GM12878 (cell line): ENCODE data around the gene KREMEN2. TPM values are rescaled to one million over a fixed set of nuclear protein-coding genes. Genes with fewer than 3 reads are reported as not detected.

Source experiments
- ATAC-seq: fragments of 200-7000 bp; cut with Tn5 transposase; 3 replicates; pipeline ENCODE4 v1.9.1; 2020; ENCODE audit warnings: mild to moderate bottlenecking, moderate library complexity
- BruUV-seq: library from RNA; stranded (reverse); fragments of 400-500 nt; replicated peaks from 2 replicates; lab custom pipeline; 2021; lab: Mats Ljungman, UMichigan
- CTCF ChIA-PET: fragments of 300-600 bp; sonication (Branson Sonifier 250); formaldehyde crosslinking; extraction: SDS; loops from one replicate; lab custom pipeline; 2021; ENCODE audit warnings: inconsistent platforms; lab: Yijun Ruan, JAX
- POLR2A ChIA-PET: fragments of 350-600 bp; formaldehyde crosslinking; extraction: SDS; loops from one replicate; lab custom pipeline; 2021; ENCODE audit warnings: inconsistent platforms; lab: Charles Lee
- RAD21 ChIA-PET: fragments of 300-600 bp; sonication (Branson Sonifier 250); formaldehyde crosslinking; loops from one replicate; lab custom pipeline; 2023; ENCODE audit warnings: antibody characterized with exemption; ENCODE audit not compliant: unreplicated experiment; lab: Charles Lee
- SMC1A ChIA-PET: fragments of 300-600 bp; sonication (Branson Sonifier 250); formaldehyde crosslinking; loops from one replicate; lab custom pipeline; 2023; ENCODE audit not compliant: unreplicated experiment, uncharacterized antibody; lab: Charles Lee
- DNase-seq: peaks from one replicate; pipeline ENCODE4 v3.0.0-alpha.2; 2011; ENCODE audit warnings: low read depth, low spot score
- FAIRE-seq: peaks from 3 replicates; lab custom pipeline; 2011; peaks lifted over from hg19 to GRCh38; lab: Jason Lieb, UNC
- H2AFZ ChIP-seq: 2 replicates; pipeline ENCODE4 v1.6.0; 2011; ENCODE audit warnings: low read depth, low read length, control low read depth; ENCODE audit not compliant: control insufficient read depth
- H3K27ac ChIP-seq: 2 replicates; pipeline ENCODE4 v1.5.1; 2011; ENCODE audit warnings: control low read depth; ENCODE audit not compliant: control insufficient read depth, insufficient read depth
- H3K27me3 ChIP-seq, 2 experiments: replicated peaks in 1 of 2; 2 replicates each; pipeline versions ENCODE4 v1.6.0 to v1.6.1; 2011; ENCODE audit warnings: low read length in 1 of 2; ENCODE audit not compliant: control insufficient read depth in 2 of 2, insufficient read depth in 2 of 2
- H3K36me3 ChIP-seq, 2 experiments: 2 replicates each; pipeline ENCODE4 v1.5.1; 2011; ENCODE audit warnings: low read length in 1 of 2; ENCODE audit not compliant: control insufficient read depth in 2 of 2, insufficient read depth in 2 of 2
- H3K4me1 ChIP-seq: 2 replicates; pipeline ENCODE4 v1.6.1; 2011; ENCODE audit warnings: mild to moderate bottlenecking, low read length, moderate library complexity, mixed read lengths; ENCODE audit not compliant: control insufficient read depth, insufficient read depth
- H3K4me2 ChIP-seq: 2 replicates; pipeline ENCODE4 v1.6.0; 2011; ENCODE audit warnings: control low read depth; ENCODE audit not compliant: control insufficient read depth, insufficient read depth
- H3K4me3 ChIP-seq: fragments of 200-600 bp; sonication (generic); 2 replicates; pipeline ENCODE4 v1.5.1; 2016
- H3K79me2 ChIP-seq: 2 replicates; pipeline ENCODE4 v1.6.0; 2011; ENCODE audit warnings: low read length; ENCODE audit not compliant: control insufficient read depth, insufficient read depth
- H3K9ac ChIP-seq: 2 replicates; pipeline ENCODE4 v1.8.0; 2011; ENCODE audit warnings: low read length, control low read depth, mixed read lengths; ENCODE audit not compliant: control insufficient read depth, insufficient read depth
- H3K9me3 ChIP-seq: replicated peaks from 3 replicates; pipeline ENCODE4 v1.5.1; 2011; ENCODE audit warnings: mild to moderate bottlenecking, low read length; ENCODE audit not compliant: control insufficient read depth, insufficient read depth
- H4K20me1 ChIP-seq: 2 replicates; pipeline ENCODE4 v1.6.0; 2011; ENCODE audit not compliant: control insufficient read depth, insufficient read depth
- ATF7 ChIP-seq: fragments of 450-650 bp; IDR thresholded peaks from 2 replicates; pipeline ENCODE4 v1.6.1; 2016; ENCODE audit warnings: low read depth, mild to moderate bottlenecking
- BMI1 ChIP-seq: fragments of 450-650 bp; IDR thresholded peaks from 2 replicates; pipeline ENCODE4 v1.6.1; 2016; ENCODE audit warnings: mild to moderate bottlenecking, moderate library complexity, borderline replicate concordance
- HCFC1 ChIP-seq: fragments of 150-350 bp; IDR thresholded peaks from 2 replicates; pipeline ENCODE4 v1.6.1; 2014; ENCODE audit warnings: low read length
- IRF4 ChIP-seq: IDR thresholded peaks from 2 replicates; pipeline ENCODE4 v1.6.1; 2011; ENCODE audit warnings: low read depth, low read length
- KLF5 ChIP-seq: fragments of 450-650 bp; IDR thresholded peaks from 2 replicates; pipeline ENCODE4 v1.6.1; 2014; ENCODE audit warnings: mild to moderate bottlenecking; ENCODE audit not compliant: partially characterized antibody
- POLR2AphosphoS5 ChIP-seq: IDR thresholded peaks from 2 replicates; pipeline ENCODE4 v1.6.1; 2011; ENCODE audit warnings: mild to moderate bottlenecking, low read length, inconsistent platforms
- RBBP5 ChIP-seq: fragments of 200-600 bp; sonication (generic); conservative IDR thresholded peaks from 2 replicates; pipeline ENCODE4 v1.6.1; 2016
- RUNX3 ChIP-seq: IDR thresholded peaks from 2 replicates; pipeline ENCODE4 v1.6.1; 2012; ENCODE audit warnings: low read length, inconsistent platforms
- SMAD5 ChIP-seq: IDR thresholded peaks from 2 replicates; pipeline ENCODE4 v1.6.1; 2016; ENCODE audit warnings: antibody characterized with exemption, low read depth
- SUZ12 ChIP-seq: fragments of 200-600 bp; sonication (generic); IDR thresholded peaks from one replicate; pipeline ENCODE4 v1.6.1; 2018; ENCODE audit warnings: antibody characterized with exemption, mild to moderate bottlenecking; ENCODE audit not compliant: unreplicated experiment
- WGBS: methylation state at CpG from one replicate; pipeline ENCODE4 v1.1.6; 2016; ENCODE audit warnings: low lambda C conversion rate; ENCODE audit not compliant: insufficient replicate concordance, insufficient coverage; ENCODE audit errors: missing lambda C conversion rate; 5-methylcytosine and 5-hydroxymethylcytosine counted together
- in situ Hi-C: fragments of 300-500 bp; cut with MboI; formaldehyde crosslinking; loops from 9 replicates; pipeline ENCODE4 v1.14.3; 2018; ENCODE audit warnings: mixed read lengths
- intact Hi-C: fragments of 100-400 bp; cut with micrococcal nuclease; formaldehyde crosslinking; loops from one replicate; pipeline ENCODE4 v1.14.2; 2022; ENCODE audit not compliant: unreplicated experiment
- polyA plus RNA-seq, 11 experiments: library from polyadenylated mRNA; depleted of rRNA in 4 of 11; unstranded in 6 of 11; stranded (reverse) in 5 of 11; fragments of >200 nt; fragmentation: Nextera tagmentation in 4 of 11; fragmentation: Illumina TruSeq in 1 of 11; extraction: Ambion mirVana in 4 of 11; extraction: Trizol in 1 of 11; gene quantifications; 1 replicate in 1 of 11; 2 replicates in 10 of 11; pipeline versions ENCODE4 v1.2.1 to v1.2.3, GENCODE V29; 2011 to 2016; ENCODE audit warnings: inconsistent platforms in 2 of 11, missing spikeins in 2 of 11, low read depth in 1 of 11
- total RNA-seq, 4 experiments: library from RNA; depleted of rRNA in 3 of 4; stranded (reverse); fragments of >200 nt in 3 of 4; fragmentation: Illumina TruSeq in 1 of 4; extraction: Trizol in 1 of 4; gene quantifications; 2 replicates each; pipeline versions ENCODE4 v1.2.1 to v1.2.3, GENCODE V29; 2013 to 2021
- TF ChIP-seq, protein P1 (sequence below): IDR thresholded peaks from 2 replicates; pipeline ENCODE4 v1.6.1; 2012; ENCODE audit warnings: low read depth, low read length, improper control_type of control experiment
- TF ChIP-seq, protein P2 (sequence below), 3 experiments: IDR thresholded peaks in 2 of 3; conservative IDR thresholded peaks in 1 of 3; 2 replicates each; pipeline ENCODE4 v1.5.1; 2011; ENCODE audit warnings: low read depth in 3 of 3, low read length in 3 of 3, mild to moderate bottlenecking in 3 of 3, control low read depth in 2 of 3, moderate library complexity in 2 of 3, inconsistent platforms in 1 of 3, mixed read lengths in 1 of 3; ENCODE audit not compliant: control insufficient read depth in 2 of 3, insufficient read depth in 1 of 3; ENCODE audit errors: extremely low read depth in 1 of 3

KREMEN2 gene
- total and polyA plus RNA-seq, 10 of the 15 experiments (the other 5 are each of a cell fraction or from before 2014, with no cell fraction given) = 0.06 to 3.7 (median 0.83) TPM; not detected in 2

DNA sequence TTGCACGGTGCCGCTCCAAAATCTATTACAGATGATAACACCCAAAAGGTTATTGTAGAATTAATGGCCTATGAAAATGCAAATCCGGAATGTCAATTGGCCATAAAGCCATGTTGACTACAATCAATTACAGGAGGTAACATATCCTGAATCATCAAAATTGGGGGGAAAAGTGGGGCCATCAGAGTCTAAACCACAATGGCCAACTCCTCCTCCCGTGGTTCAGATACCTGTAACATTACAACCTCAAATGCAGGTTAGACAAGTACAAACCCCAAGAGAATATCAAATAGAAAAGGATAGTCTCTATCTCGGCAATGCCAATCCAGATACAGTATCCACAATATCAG lies 37.5 kb upstream of the KREMEN2 start:
- no peaks in the 10 kb centered on the region for H3K27me3 ChIP-seq
- ChIA-PET RAD21 (interaction anchor here (0.7 to 1.5 kb wide), 13 partner anchors 11 to 88 kb away, joined by 3 to 4 read pairs (median 3); partner anchors contain the start of gene FLYWCH2), CTCF (interaction anchor here (0.9 to 2.2 kb wide), 24 partner anchors 9 to 87 kb away, joined by 3 to 27 read pairs (median 8); partner anchors contain the start of genes FLYWCH1, FLYWCH2 and KREMEN2), SMC1A (interaction anchor here (0.6 to 1.8 kb wide), 6 partner anchors 14 to 58 kb away, joined by 3 to 9 read pairs (median 4); partner anchors contain the start of genes FLYWCH2 and PKMYT1), POLR2A (interaction anchor here (1.2 kb wide), 1 partner anchor 15 kb away, joined by 7 read pairs; the partner anchor contains the start of gene FLYWCH1)
- no peaks in the 10 kb centered on the region for H3K9me3 ChIP-seq
- TF ChIP-seq SUZ12 (no peak), IRF4 (no peak), KLF5 (no peak)
- H2AFZ ChIP-seq = peak overlapping the region; percentile 64
- H3K4me3 ChIP-seq = no peak overlapping the region
- DNase-seq = no peak
- FAIRE-seq = no peak
- no peaks in the 10 kb centered on the region for H3K79me2 ChIP-seq
- H3K4me1 ChIP-seq = no peaks in the 10 kb centered on the region
- ATAC-seq = no peak
- in situ Hi-C loops = no loop called here
- 57% methylated on average over 5 of the region's 5 CpGs for WGBS
- BruUV-seq = no TSS peak
- H3K36me3 ChIP-seq = peaks cover 0 to 10% of the 10 kb centered on the region in 2 experiments; a peak in 2 of 4 replicates
- intact Hi-C loops = loop anchor here (5.0 kb wide), 1 partner anchor 56 kb away; the partner anchor contains the start of gene PKMYT1
- no peaks in the 10 kb centered on the region for H4K20me1 ChIP-seq
- H3K4me2 ChIP-seq = peak overlapping the region; percentile 62; the same call in 1 of the 2 replicates
- no peak overlapping the region for H3K27ac ChIP-seq
- H3K9ac ChIP-seq = no peak overlapping the region

DNA sequence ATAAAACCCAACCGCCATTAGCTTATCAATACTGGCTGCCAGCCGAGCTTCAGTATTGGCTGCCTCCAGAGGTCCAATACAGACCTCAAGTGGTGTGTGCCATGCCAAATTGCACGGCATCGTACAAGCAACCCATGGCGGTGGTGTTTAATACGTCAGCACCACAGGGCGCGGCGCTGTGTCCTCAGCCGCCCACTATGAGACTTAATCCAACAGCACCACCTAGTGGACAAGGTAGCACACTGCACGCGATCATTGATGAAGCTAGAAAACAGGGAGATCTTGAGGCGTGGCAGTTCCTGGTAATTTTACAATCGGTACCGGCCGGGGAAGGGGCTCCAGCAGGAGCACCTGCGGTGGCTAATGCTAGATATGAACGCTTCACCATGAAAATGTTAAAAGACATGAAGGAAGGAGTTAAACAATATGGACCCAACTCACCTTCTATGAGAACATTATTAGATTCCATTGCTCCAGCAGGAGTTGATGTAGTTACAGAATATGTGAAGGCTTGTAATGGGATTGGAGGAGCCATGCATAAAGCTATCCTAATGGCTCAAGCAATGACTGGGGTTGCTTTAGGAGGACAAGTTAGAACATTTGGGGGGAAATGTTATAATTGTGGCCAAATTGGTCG lies 36.9 kb upstream of the KREMEN2 start:
- RAD21 ChIA-PET = interaction anchor here (0.6 to 1.5 kb wide), 16 partner anchors 11 to 88 kb away, joined by 3 to 4 read pairs (median 3); partner anchors contain the start of genes FLYWCH1, FLYWCH2 and KREMEN2
- 7% methylated on average over 19 of the region's 19 CpGs for WGBS
- intact Hi-C loops (loop anchor here (5.0 kb wide), 1 partner anchor 55 kb away; the partner anchor contains the start of gene PKMYT1), in situ Hi-C loops (no loop called here)
- Histone ChIP-seq H3K9me3 (no peaks in the 10 kb centered on the region), H3K9ac (no peak overlapping the region), H3K4me1 (no peaks in the 10 kb centered on the region), H2AFZ (peak overlapping the region; percentile 64), H3K4me3 (no peak overlapping the region), H3K4me2 (peak overlapping the region; percentile 62; the same call in 1 of the 2 replicates), H3K27me3 (no peaks in the 10 kb centered on the region), H3K79me2 (no peaks in the 10 kb centered on the region), H3K27ac (no peak overlapping the region), H3K36me3 (peaks cover 0 to 10% of the 10 kb centered on the region in 2 experiments; a peak in 2 of 4 replicates), H4K20me1 (no peaks in the 10 kb centered on the region)
- DNase-seq = no peak
- FAIRE-seq = peak; percentile 98
- POLR2A ChIA-PET = interaction anchor here (1.2 kb wide), 1 partner anchor 16 kb away, joined by 7 read pairs; the partner anchor contains the start of gene FLYWCH1
- BruUV-seq = no TSS peak
- ATAC-seq = peak; percentile 100
- CTCF ChIA-PET = interaction anchor here (0.6 to 2.2 kb wide), 29 partner anchors 8 to 88 kb away, joined by 3 to 27 read pairs (median 7); partner anchors contain the start of genes FLYWCH1, FLYWCH2 and KREMEN2
- SMC1A ChIA-PET = interaction anchor here (0.6 to 1.8 kb wide), 7 partner anchors 8 to 59 kb away, joined by 3 to 9 read pairs (median 4); partner anchors contain the start of genes FLYWCH2 and PKMYT1
- TF ChIP-seq RBBP5 = no peak
- no peak for TF ChIP-seq POLR2AphosphoS5
- TF ChIP-seq, protein P1, sequence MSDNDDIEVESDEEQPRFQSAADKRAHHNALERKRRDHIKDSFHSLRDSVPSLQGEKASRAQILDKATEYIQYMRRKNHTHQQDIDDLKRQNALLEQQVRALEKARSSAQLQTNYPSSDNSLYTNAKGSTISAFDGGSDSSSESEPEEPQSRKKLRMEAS = no peak; the same call in 1 of the 2 replicates
- 0 out of 2 replicates have a peak, but pooled peaks have one; percentile 35 for TF ChIP-seq ATF7
- no peak for TF ChIP-seq BMI1
- 0 out of 2 replicates have a peak, but pooled peaks have one; percentile 20 for TF ChIP-seq RUNX3
- TF ChIP-seq, protein P2, sequence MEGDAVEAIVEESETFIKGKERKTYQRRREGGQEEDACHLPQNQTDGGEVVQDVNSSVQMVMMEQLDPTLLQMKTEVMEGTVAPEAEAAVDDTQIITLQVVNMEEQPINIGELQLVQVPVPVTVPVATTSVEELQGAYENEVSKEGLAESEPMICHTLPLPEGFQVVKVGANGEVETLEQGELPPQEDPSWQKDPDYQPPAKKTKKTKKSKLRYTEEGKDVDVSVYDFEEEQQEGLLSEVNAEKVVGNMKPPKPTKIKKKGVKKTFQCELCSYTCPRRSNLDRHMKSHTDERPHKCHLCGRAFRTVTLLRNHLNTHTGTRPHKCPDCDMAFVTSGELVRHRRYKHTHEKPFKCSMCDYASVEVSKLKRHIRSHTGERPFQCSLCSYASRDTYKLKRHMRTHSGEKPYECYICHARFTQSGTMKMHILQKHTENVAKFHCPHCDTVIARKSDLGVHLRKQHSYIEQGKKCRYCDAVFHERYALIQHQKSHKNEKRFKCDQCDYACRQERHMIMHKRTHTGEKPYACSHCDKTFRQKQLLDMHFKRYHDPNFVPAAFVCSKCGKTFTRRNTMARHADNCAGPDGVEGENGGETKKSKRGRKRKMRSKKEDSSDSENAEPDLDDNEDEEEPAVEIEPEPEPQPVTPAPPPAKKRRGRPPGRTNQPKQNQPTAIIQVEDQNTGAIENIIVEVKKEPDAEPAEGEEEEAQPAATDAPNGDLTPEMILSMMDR (IDR thresholded peaks at IDR 0.05 in 2 of 3, conservative IDR thresholded peaks at IDR 0.05 in 1 of 3; ENCODE audit: control insufficient read depth in 2 of 3, extremely low read depth in 1 of 3, insufficient read depth in 1 of 3, low read depth in 3 of 3, low read length in 3 of 3) = peak; percentile 89 to 95 (median 93)
- TF ChIP-seq HCFC1 = no peak
- no peak for TF ChIP-seq SMAD5
